Measurements from ENCODE around the gene BCL2L13. TPM values are rescaled to one million over a fixed set of nuclear protein-coding genes. Genes with fewer than 3 reads are reported as not detected.

Gene BCL2L13
- total RNA-seq, 1 experiment from 2014 or later = 26.0 TPM

DNA sequence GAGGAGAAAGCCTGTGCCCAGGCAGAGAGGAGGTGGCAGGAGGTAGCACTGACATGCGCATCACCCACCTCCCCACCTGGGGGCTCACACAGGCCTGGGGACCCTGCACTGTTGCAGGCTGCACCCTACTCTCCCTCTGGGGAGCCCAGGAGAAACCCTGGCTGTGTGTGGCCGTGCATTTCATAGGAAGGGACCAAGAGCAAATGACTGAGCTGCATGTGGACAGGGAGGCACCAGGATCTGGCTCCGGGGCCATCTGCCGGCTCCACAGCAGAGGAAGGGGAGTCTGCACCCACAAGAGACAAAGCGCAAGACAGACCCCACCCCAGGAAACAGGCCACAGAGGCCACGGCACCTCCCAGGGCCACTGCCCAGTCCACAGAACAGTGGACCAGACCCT is 113.0 kb downstream of the BCL2L13 start:
- Histone ChIP-seq H4K5ac (ENCODE audit: insufficient read length, low read depth, low read length) (no peak overlapping the region), H4K91ac (ENCODE audit: insufficient read length, low read depth, low read length) (no peak overlapping the region), H2BK120ac (ENCODE audit: low read depth, low read length, poor library complexity, severe bottlenecking) (no peak overlapping the region), H2BK12ac (ENCODE audit: insufficient read length, low read depth, low read length) (no peak overlapping the region), H3K27ac (ENCODE audit: insufficient read length, low read depth, low read length) (no peak overlapping the region), H3K9ac (ENCODE audit: extremely low read depth, insufficient read length, low read length) (no peak overlapping the region), H2BK5ac (ENCODE audit: insufficient read length, low read length) (no peak overlapping the region), H2AK5ac (ENCODE audit: insufficient read length, low read length) (no peak overlapping the region), H3K23me2 (ENCODE audit: insufficient read length, low read depth, low read length, poor library complexity, severe bottlenecking) (no peaks in the 10 kb centered on the region), H3T11ph (ENCODE audit: low read length) (no peak overlapping the region), H4K20me1 (ENCODE audit: control insufficient read depth, insufficient read depth, insufficient read length) (no peaks in the 10 kb centered on the region), H3K14ac (ENCODE audit: insufficient read depth, low read length) (no peak overlapping the region; the same call in 1 of the 2 replicates), H3K79me1 (ENCODE audit: insufficient read depth, low read depth, low read length, poor library complexity, severe bottlenecking) (no peaks in the 10 kb centered on the region), H3K4ac (ENCODE audit: low read depth, low read length) (no peak overlapping the region), H3K79me2 (ENCODE audit: insufficient read depth, low read length) (no peaks in the 10 kb centered on the region), H3K9me3 (ENCODE audit: control insufficient read depth, low read depth, low read length) (no peaks in the 10 kb centered on the region), H2BK15ac (ENCODE audit: low read depth, low read length) (no peak overlapping the region), H2AFZ (ENCODE audit: low read length) (no peak overlapping the region), H2BK20ac (ENCODE audit: low read depth, low read length, poor library complexity, severe bottlenecking) (no peak overlapping the region), H3K18ac (ENCODE audit: insufficient read length, low read depth, low read length) (no peak overlapping the region), H3K4me1 (ENCODE audit: insufficient read depth, low read length) (no peaks in the 10 kb centered on the region), H3K27me3 (ENCODE audit: insufficient read depth, low read length) (no peaks in the 10 kb centered on the region), H3K56ac (ENCODE audit: insufficient read length, low read depth, low read length) (no peak overlapping the region), H3K23ac (ENCODE audit: insufficient read length, low read depth, low read length) (no peak overlapping the region), H4K8ac (replicated peaks; ENCODE audit: insufficient read length, low read depth, low read length) (no peak overlapping the region), H3K4me2 (ENCODE audit: insufficient read depth, insufficient read length, low read length) (no peak overlapping the region)
- TF ChIP-seq, protein P1, sequence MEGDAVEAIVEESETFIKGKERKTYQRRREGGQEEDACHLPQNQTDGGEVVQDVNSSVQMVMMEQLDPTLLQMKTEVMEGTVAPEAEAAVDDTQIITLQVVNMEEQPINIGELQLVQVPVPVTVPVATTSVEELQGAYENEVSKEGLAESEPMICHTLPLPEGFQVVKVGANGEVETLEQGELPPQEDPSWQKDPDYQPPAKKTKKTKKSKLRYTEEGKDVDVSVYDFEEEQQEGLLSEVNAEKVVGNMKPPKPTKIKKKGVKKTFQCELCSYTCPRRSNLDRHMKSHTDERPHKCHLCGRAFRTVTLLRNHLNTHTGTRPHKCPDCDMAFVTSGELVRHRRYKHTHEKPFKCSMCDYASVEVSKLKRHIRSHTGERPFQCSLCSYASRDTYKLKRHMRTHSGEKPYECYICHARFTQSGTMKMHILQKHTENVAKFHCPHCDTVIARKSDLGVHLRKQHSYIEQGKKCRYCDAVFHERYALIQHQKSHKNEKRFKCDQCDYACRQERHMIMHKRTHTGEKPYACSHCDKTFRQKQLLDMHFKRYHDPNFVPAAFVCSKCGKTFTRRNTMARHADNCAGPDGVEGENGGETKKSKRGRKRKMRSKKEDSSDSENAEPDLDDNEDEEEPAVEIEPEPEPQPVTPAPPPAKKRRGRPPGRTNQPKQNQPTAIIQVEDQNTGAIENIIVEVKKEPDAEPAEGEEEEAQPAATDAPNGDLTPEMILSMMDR (conservative IDR thresholded peaks at IDR 0.05) = no peak
- H3K27me3 Mint-ChIP-seq (ENCODE audit: low read depth) = no peaks in the 10 kb centered on the region; the same call in 1 of the 2 replicates
- no peak overlapping the region for H3K27ac Mint-ChIP-seq
- H3K4me3 Mint-ChIP-seq = no peak overlapping the region
- WGBS (ENCODE audit: extremely low coverage, insufficient read length, low lambda C conversion rate) = no CpG with 5 or more reads among the region's 6 CpGs
- H3K4me1 Mint-ChIP-seq = 0 out of 4 replicates have a peak, but pooled peaks cover 0 to 2% of the 10 kb centered on the region in 2 experiments
- no peaks in the 10 kb centered on the region; a peak in 2 of 7 replicates for H3K36me3 Mint-ChIP-seq (ENCODE audit: insufficient read depth in 1 of 3, low read depth in 3 of 3)
- no peak for DNase-seq
- H3K9me3 Mint-ChIP-seq = no peaks in the 10 kb centered on the region
